Stimulated activated CD8-positive, alpha-beta memory T cell treated with anti-CD3 and anti-CD28 coated beads, Interleukin-7, amount 100 ng/mL, for 48 hours (primary cell): Measurements from ENCODE around the gene RPH3AL.
"Not testable (repeated sequence)": the region's sequence is repeated elsewhere in the genome, so short reads cannot be mapped to it uniquely, and the experiment has no call there.

ENCODE experiments used
- DNase-seq, 2 donors: peaks; one replicate each; pipeline ENCODE4 v3.0.0-alpha.2; 2020; ENCODE audit warnings: low read depth in 1 of 2; ENCODE audit errors: extremely low read depth in 1 of 2

Gene RPH3AL

DNA sequence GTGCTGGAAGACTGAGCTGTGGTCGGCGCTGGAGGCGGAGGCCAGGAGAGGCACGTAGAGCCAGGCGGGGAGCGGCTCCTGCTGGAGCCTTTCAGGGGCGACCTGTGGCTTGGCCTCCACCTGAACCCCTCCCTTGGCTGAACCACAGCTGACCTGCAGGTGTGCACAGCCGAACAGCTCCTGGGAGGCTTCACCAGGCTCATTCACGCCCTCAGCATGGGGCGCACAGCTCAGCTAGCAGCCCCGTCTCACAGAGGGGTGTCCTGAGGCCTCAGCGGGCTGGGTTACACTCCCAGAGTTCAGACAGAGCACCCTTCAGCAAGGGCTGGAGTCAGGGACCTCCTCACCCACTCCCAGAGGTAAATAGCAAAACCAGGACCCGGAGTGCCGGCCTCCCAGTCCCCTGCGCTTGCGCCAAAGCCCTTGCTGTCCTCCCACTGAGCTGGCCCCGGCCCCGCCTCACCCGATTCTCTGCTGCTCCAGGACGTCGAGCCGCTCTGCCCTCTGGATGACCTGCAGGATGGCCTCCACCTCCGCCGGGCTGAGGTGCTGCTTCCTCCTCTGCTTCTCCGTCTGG lies 31.7 kb downstream of the RPH3AL start:
- no peak for DNase-seq

DNA sequence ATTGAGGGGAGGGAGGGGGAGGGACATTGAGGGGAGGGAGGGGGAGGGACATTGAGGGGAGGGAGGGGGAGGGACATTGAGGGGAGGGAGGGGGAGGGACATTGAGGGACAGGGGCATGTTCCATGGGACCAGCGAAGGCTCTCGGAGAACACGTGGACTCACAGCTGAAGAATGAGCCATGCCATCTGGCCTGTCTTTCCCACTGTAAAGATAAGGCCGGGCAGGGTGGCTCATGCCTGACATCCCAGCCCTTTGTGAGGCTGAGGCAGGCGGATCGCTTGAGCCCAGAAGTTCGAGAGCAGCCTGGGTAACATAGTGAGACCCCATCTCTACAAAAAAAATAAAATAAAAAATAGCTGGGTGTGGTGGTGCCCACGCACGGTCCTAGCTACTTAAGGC lies 32.5 kb downstream of the RPH3AL start:
- no peak for DNase-seq

DNA sequence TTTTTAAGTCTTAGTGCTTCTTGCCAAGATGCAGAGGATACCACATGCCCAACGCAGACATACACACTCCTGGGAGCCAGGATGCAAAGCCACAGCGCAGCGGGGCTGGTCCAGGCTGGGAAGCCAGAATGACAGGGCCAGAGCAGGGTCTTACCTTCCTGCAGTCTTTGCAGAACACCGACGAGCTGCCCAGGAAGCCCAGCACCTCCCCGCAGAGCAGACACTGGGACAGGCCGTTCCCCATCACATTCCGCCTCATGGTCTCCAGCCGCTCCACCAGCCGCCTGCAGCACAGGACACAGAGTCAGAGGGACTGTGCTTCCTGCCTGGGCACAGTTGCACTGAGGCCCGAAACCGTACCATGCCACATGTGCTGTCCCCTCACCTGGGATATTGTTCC lies 33.3 kb downstream of the RPH3AL start:
- DNase-seq: no peak

DNA sequence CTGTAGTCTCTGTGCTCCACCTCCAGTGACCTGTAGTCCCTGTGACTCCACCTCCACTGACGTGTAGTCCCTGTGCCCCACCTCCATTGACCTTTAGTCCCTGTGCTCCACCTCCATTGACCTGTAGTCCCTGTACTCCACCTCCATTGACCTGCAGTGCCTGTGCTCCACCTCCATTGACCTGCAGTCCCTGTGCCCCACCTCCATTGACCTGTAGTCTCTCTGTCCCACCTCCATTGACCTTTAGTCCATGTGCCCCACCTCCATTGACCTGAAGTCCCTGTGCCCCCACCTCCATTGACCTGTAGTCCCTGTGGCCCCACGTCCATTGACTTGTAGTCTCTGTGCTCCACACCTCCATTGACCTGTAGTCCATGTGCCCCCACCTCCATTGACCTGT lies 35.5 kb downstream of the RPH3AL start:
- not testable (repeated sequence) for DNase-seq

DNA sequence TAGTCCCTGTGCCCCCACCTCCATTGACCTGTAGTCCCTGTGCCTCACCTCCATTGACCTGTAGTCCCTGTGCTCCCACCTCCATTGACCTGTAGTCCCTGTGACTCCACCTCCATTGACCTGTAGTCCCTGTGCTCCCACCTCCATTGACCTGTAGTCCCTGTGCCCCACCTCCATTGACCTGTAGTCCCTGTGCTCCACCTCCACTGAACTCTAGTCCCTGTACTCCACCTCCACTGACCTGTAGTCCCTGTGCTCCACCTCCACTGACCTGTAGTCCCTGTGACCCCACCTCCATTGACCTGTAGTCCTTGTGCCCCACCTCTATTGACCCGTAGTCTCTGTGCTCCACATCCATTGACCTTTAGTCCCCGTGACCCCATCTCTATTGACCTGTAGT lies 37.2 kb downstream of the RPH3AL start:
- not testable (repeated sequence) for DNase-seq

DNA sequence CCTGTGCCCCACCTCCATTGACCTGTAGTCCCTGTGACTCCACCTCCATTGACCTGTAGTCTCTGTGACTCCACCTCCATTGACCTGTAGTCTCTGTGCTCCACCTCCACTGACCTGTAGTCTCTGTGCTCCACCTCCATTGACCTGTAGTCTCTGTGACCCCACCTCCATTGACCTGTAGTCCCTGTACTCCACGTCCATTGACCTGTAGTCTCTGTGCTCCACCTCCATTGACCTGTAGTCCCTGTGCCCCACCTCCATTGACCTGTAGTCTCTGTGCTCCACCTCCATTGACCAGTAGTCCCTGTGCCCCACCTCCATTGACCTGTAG lies 38.0 kb downstream of the RPH3AL start:
- not testable (repeated sequence) for DNase-seq

DNA sequence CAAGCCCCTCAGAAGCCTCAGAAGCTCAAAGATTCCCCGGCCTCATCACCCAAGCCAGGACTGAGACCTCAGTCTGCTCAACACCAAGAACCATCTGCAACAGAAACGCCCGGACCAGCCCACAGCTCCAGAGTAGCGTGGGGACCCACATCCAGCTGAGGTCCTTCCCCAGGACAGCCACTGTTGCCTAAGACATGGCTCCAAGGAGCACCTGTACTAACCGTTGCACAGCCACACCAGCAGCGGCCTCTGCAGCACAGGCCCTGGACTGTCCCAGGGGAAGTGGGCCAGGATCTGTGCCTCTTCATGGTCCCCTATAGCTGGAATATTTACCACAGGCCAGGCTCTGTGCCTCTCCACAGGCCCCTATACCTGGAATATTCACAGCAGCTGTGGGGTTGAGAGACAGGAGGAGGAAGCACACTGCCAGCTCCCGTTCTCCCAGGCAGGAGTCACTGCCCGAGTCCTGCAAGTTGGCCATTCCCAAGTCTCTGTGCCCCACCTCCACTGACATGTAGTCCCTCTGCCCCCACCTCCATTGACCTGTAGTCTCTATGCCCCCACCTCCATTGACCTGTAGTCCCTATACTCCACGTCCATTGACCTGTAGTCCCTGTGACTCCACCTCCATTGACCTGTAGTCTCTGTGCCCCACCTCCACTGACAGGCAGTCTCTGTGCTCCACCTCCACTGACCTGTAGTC lies 38.5 kb downstream of the RPH3AL start:
- no peak for DNase-seq

DNA sequence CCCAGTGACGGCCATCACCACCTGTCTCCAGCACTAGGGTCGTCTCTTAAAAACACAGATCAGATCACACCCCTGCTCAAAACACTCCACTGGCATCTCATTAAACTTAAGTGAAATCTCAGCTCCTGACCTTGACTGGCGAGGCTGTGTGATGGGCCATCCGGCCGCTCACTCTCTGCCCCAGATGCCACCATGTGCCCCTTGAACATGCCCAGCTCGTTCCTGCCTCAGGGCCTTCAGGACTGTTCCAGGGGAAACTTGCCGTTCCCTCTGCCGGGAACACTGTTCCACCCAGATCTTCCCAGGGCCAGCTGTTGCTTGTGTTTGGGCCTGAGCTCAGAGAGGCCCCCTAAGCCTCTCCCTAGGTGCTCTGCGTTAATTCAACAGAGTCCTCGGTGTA lies 39.4 kb downstream of the RPH3AL start:
- no peak for DNase-seq

DNA sequence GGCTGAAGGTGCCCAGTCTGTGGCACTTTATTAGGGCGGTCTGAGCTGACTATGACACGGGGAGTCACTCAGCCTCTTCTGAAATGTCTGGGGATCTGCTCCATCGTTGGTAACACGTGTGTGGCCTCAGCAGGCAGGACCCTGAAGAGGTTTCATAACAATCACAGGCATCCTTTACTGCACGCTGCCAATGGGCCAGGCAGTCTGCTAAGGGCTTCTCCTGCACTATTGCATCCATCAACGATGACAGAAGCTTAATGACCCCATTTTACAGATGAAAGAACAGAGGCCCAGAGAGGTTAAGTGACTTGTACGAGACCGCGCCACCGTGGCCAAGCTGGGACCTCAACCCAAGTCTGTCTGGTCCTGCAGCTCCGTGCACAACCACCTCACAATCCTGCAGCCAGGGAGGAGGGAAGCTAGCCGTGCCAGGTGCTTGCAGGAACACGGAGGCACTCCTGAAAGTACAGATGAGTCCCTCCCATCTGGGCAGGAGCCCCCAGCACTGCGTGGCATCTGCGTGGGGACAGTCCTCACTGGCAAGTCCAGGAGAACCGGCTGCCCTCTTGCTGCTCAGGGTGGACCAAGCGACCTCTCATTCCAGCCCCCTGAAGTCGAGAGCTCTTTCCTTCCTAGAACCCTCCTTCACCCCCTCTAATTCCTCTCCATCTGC lies 40.0 kb downstream of the RPH3AL start:
- no peak for DNase-seq

DNA sequence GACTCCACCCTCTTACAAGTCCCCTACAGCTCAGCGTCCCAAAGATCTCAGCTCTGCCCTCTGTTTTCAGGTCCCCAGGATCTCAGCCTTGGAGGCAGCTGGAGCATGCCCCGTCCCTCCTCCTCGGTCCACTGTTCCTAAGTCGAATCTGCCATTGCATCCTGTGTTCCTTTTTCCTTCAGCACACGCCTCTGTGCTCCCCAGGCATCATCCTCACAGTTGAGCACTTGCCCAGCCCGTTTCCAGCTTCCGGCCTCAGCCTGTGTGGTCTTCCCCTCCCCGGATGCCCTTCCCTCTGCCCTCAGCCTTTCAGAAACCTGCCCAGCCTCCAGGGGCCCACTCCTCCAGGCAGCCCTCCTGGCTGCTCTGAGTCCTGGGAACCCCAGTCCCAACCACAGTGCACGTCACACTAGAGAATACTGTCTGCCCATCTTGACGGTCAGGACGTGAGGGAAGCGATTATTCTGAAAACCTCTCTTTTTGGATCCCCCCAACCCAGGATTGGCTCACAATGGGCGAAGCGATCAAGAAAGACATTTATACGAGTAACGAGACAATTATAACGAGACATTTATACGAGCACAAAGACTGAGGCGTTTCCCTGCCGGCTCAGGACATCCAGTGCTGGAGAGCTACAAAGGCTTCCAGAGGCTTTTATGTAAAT lies 41.4 kb downstream of the RPH3AL start:
- DNase-seq: no peak

DNA sequence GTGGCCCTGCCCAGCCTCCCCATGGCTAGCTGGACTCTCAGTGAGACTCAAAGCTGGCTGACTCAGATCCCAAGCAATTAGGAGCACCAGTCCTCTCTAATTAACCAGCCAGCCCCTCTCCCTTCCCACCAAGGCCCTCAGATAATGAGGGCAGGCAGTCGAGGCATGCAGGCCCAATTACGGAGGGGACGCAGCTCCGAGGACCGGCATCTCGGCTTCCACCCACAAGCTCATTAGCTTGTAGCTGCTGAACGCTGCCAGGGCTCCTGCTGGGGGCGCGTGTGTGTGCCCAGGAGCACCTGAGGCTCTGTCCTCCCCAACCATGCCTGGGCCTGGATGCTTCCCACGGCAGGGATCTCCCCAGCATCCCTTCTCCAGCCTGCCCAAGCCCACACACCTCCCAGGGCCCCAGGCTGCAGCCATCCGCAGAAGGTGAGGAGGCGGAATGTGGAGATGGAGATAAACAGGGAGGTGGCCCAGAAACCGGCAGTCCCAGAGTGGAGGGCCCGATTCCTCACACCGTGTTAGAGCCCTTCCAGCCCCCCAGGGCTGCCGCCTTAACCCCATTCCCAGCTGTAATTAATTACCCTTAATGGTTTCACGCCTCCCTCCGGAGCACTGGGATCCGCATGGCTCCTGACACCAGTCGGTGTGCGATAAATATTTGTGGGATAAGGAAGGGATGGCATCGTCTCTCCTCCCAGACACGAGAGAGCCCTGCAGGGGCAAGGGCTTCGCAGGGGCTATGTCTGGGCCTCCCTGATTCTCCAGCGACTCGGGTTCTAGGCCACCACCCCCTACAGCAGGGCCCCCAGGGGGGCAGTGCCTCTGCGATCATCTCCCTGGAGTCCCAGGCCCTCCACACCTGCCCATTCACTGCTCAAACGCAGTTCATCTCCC lies 42.2 kb downstream of the RPH3AL start:
- DNase-seq: no peak

DNA sequence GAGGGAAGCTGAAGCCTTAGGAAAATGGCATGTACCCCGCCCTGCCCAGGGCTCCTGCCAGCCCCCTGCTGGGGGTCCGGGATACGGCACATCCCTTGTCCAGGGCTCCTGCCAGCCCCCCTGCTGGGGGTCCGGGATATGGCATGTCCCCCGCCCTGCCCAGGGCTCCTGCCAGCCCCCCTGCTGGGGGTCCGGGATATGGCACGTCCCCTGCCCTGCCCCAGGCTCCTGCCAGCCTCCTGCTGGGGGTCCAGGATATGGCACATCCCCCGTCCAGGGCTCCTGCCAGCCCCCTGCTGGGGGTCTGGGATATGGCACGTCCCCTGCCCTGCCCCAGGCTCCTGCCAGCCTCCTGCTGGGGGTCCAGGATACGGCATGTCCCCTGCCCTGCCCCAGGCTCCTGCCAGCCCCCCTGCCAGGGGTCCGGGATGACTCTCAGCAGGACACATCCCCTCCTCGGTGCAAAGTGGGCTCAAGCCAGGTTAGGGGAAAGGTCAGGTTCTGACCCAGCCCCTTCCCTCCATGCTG lies 43.2 kb downstream of the RPH3AL start:
- no peak for DNase-seq

DNA sequence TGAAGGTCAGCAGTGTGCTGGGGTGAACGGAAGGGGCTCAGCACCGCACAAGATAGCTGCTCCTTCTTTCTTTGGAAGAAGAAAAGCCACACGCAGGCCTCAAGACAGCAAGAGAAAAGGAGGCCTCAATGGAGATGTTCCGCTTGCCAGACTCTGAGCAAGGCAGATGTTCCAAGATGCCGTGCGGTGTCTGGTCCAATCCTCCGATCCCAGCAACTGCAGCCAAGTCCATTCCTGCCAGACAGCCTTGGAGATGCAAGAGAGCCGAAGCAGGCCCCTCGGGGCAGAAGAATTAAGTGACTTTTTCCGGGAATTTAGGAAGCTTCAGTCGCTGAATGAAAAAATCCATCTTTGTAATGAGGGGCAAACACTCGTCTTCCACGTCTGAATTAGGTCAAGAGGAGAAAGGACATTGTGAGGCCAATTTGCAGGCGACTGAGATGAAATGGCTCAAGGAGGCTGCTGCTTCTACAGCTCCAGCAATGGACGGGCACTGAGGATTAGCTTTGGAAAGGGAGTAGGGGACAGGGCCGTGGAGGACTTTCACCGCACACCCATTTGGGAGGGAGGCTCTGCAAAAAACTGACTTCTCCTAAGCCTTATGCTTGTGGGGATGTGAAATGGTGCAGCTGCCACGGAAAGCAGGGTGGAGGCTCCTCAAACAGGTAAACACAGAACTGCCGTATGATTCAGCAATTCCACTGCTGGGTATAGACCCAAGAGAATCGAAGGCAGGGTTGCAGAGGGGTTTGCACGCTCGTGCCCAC lies 44.7 kb downstream of the RPH3AL start:
- DNase-seq: no peak

DNA sequence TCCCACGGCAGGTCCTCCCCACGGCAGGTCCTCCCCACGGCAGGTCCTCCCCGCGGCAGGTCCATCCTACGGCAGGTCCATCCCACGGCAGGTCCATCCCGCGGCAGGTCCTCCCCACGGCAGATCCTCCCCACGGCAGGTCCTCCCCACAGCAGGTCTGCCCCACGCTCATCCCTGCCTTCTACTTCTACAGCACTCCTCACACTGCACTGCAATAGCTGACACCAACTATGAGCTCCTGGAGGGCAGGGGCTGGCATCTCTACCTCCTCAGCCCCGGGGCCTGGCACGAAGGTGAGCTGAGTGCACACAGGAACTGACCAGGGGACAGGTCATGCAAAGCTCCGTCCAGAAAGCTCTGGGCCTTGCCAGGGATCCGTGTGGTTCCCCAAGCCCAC lies 45.3 kb downstream of the RPH3AL start:
- DNase-seq: no peak

DNA sequence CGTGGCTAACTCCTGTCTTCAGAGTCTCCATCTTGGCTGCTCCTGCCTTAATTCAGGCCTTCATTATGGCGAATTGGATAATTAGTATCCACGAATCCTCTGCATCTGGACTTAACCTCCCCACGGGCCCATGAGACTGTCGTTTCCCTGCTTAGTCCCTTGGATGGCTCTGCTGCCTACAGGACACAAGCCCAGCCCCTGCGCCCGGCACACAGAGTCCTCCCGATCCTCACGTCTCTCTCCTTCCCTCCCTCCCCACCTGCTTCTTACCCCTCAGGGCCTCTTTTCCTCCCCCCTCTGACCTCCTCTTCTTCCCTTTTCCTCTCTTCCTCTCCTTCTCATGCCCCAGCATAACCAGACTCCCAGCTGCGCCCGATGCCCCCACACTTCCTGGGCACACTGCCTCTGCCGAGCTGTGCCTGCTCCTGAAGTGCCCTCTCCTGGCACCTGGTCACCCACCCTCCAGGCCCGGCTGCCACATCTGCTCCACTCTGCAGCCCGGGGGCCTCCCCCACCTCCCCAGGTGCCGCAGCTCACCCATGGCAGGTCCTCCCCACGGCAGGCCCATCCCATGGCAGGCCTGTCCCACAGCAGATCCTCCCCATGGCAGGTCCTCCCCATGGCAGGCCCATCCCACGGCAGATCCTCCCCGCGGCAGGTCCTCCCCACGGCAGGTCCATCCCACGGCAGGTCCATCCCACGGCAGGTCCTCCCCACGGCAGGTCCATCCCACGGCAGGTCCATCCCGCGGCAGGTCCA lies 45.9 kb downstream of the RPH3AL start:
- no peak for DNase-seq

DNA sequence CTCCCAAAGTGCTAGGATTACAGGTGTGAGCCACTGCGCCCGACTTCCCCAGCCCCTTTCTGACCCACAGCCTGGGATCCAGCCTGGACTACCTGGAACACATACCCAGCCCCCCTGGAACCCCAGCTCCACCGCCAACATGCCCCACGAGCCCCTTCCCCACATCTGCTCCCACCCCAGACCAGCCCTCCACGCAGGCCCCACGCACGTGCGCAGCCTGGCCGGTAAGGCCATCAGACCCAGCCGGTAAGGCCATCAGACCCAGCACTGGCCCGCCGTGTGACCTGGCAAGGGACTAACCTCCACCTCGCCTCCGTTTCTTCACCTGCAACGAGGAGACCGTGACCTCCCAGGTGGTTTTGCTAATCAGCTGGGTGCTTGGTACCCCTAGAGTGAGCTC lies 46.5 kb downstream of the RPH3AL start:
- DNase-seq: no peak

DNA sequence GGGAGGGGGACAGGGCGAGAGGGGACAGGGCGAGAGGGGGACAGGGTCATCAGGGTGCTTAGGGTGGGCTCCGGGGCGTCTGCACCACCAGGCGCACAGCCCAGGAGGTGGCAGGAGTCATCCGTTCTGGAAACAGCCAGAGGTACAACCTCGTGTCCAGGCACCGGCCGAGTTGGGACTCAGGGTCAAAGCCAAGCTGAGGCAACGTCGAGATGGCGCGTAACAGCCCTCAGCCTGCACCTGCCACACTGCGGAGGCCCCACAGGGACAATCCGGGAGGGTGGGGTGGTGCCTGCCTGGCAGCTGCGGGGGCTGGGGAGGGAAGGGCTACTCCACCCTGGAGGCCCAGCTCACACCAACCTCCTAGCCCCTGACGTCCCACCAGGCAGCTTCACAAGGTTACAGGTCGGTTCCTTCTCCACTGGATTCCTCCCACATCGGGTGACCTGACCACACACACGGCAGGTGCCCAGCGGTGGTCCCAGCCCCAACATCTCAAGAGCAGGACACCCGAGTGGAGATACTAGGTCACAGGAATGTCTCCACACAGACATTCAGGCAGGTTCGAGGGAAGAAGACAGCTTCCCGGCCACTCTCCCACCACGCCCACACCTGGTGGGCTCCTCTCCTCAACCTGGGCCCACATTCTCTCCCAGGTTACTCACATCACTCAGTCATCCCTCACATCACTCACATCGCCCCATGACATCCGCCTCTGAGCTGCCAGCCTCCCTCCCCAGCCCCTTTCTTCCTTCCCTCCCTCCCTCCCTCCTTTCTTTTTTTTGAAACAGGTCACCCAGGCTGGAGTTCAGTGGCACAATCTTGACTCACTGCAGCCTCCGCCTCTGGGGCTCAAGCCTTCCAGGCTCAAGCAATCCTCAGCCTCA lies 47.3 kb downstream of the RPH3AL start:
- DNase-seq: no peak

DNA sequence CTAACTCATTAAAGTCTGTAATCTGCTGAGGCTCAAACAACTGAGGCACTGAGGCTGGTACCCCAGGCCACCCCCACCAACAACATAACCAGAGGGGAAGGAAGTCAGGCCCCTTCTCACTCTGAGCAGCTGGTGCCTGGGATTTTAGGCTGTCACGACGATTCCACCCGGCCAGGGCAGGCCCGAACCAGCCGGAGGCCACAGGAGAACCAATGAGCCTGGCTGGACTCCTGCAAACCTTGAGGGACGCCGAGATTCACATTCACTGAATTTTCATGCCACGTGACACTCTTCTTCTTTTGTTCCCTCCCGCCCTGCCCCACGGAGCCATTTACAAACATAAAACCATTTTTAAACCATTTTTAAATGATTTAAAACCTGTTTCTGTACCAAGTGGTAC lies 48.1 kb downstream of the RPH3AL start:
- no peak for DNase-seq
